Activated CD4-positive, CD25-positive, alpha-beta regulatory T cell treated with anti-CD3 and anti-CD28 coated beads, Interleukin-2, amount 50 U/mL, for 24 hours (primary cell): ENCODE data around the gene ALOX12B.
A peak's percentile ranks its signal among the peaks of the same experiment; 100 is the strongest.
"Not testable (repeated sequence)": the region's sequence is repeated elsewhere in the genome, so short reads cannot be mapped to it uniquely, and the experiment has no call there.

Experiments
- ATAC-seq, 2 donors: fragments of 150-1000 bp; cut with Tn5 transposase; one replicate each; pipeline ENCODE4 v1.10.0; 2021; ENCODE audit warnings: mild to moderate bottlenecking in 1 of 2, moderate library complexity in 1 of 2

Gene ALOX12B

DNA sequence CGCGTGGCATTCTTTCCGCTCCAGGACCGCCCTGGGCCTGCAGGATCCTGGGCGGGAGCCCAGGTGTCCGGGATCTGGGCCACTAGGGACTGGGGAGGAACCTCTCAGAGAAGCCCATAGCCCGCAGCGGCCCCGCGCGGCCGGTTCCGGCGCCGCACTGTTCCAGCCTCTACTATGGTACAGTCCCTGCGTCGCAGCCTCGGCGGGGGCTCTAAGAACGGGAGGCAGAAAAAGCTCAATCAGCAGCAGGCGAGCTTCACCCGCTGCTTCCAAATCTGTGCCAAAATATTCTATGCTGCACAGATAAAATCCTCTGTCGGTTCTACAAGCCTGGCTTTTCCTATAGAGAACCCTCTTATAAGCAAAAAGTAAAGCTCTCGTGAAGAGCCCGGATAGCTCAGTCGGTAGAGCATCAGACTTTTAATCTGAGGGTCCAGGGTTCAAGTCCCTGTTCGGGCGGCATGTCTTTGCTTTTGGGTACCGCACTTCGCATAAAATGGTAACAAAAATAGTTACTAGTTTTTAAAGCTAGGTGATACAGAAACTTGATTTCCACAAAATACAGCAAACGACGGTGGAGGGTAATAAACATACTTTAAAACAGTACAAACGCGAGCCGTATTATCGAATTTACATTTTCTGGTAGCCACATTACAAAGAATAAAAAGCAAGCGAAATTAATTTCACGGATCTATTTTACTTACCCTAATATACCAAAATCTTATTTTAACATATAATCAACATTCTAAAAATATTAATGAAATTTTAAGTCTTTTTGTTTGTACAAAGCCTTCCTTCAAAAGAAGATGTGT, 31.5 kb upstream of the ALOX12B start:
- ATAC-seq = peak; percentile 66

DNA sequence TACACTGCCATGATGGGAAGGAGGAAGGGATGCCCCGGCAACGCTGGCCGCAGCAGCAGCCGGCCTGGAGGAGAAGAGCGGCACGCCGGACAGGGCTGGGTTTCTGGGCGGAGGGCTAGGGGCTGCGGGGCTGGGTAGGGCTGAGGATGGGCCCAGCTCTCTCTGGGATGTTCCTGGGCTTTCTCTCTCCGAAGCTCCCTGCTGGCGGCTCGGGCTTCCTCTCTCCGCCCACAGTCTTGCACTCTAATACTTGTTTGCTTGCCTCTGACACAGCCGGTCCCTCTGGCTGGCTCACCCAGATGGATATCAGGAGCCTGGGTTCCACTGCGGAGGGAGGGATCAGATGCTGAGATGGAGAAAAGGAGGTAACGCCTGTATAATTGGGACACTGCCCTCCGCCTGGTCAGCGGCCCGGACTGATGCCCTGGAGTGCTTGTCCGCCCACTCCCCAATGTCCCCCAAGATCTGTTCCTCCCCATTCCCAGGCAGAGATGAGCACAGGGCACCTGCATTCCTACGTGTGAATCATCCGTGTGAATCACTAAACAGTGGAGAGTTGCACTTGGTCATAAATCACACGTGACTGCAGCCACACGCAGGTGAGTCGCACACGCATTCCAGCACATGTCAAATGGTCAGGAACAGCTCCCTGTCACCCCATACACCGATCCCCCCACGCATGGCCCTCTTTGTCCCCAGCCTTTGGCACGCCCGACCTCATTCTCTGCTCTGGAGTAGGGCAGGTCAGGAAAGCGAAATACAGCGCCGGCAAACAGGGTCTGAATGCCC, 30.7 kb upstream of the ALOX12B start, which contains the start of gene ALOXE3:
ALOXE3 (minus strand) TSS at position 535 of the 789 bp plus-strand sequence; CDS start at position 11, 524 bp downstream.
- peak; percentile 2 to 5 for ATAC-seq

- no peak for ATAC-seq
Measured at GRCh38 chr17:8117367-8117979, 30.0 kb upstream of the ALOX12B start.

DNA sequence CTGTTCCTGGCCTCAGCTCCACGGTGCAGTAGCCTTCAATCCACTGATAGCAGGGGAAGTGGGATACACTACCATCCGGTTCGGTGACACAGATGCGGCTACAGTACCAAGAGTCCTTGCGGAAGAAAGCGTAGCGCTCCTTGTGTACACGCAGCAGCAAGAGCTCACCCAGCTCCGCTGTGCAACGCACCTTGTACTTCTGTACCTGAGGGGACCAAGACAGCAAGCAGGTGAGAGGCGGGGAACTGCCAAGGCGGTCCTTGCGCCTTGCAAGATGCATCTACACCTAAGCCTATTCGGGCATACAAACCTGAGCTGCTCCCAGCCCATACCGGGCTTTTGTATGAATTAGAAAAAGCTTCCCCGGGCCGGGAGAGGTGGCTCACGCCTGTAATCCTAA, 29.3 kb upstream of the ALOX12B start:
- ATAC-seq = no peak

DNA sequence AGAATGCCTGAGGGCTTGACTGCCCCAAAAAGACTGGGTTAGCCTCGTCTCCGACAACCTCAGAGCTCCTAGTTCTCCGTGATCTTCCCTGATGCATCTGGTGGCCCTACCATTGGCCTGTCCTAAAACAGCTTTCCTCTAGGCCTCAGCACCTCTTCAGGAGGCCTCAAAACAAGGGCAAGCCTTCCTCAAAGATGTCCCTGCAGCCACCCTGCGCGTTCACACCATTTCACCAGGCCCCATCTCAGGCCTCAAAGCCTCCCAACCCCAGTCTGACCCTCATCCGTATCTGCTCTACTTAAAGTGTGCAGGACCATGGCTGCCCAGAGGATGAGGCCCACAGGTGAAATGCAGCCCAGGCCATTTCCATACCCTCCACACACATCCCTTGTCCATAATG, 23.4 kb upstream of the ALOX12B start:
- ATAC-seq = no peak

GRCh38 chr17:8110456-8110804, 22.9 kb upstream of the ALOX12B start:
- no peak for ATAC-seq

DNA sequence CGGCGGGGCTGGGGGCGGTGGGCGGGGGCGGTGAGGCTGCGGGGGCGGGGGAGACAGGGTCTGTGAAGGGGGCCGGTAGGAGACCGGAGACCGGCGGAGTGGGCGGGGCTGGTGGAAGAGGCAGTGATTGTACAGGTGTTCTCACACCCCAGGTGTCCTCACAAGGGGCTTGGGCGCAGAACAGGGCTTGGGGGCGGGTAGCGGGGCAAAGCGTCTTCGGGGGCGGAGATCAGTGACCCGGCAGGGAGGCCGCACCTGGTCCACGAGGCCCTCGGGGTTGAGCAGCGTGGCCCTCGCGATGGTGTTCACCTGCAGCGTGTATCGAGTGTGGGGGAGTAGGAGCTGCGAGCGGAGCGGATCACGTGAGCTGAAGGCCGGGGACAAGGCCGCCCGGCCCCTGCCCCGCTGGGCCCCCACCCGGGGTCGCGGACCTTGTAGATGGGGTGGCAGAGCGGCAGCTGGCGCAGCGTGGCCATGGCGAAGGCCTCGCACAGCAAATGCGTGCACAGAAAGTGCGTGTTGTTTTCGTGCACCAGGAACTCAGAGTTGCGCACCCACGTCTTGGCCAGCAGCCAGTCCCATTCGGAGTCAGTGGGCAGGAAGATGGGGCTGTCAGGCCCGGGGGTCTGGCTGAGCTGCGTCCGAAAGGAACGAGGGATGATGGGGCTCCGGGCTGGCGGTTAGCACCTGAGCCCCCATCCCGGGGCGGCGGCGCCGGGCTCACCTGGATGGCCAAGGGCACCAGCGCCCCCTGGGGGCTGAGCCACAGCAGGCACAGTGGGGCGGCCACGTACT, 22.3 kb upstream of the ALOX12B start:
- ATAC-seq = peak; percentile 96 to 97

- ATAC-seq = no peak
Measured at GRCh38 chr17:8108972-8109660, 21.6 kb upstream of the ALOX12B start.

GRCh38 chr17:8106980-8107379, 19.5 kb upstream of the ALOX12B start:
- ATAC-seq = not testable (repeated sequence)

GRCh38 chr17:8105957-8106398, 18.5 kb upstream of the ALOX12B start:
- ATAC-seq = no peak

GRCh38 chr17:8104911-8105310, 17.4 kb upstream of the ALOX12B start:
- ATAC-seq = no peak

- no peak for ATAC-seq
Measured at GRCh38 chr17:8103549-8103948, 16.0 kb upstream of the ALOX12B start.

GRCh38 chr17:8101721-8102120, 14.2 kb upstream of the ALOX12B start:
- ATAC-seq = no peak

DNA sequence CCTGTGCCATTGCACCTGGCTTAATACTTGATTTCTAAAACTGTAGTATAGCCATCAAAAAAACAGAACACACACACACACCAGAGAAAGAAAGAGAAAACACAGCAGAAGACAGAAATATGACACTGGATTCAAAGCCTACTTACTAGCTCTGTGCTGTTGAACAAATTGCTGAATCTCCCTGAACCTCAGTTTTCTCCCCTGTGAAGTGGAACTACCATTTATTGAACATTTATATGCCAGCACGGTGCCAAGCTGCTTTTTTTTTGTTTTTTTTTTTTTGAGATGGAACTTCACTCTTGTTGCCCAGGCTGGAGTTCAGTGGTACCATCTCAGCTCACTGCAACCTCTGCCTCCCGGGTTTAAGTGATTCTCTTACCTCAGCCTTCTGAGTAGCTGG, 13.2 kb upstream of the ALOX12B start:
- no peak for ATAC-seq

- ATAC-seq = no peak
Measured at GRCh38 chr17:8100111-8100510, 12.6 kb upstream of the ALOX12B start.

GRCh38 chr17:8096541-8096940, 9.0 kb upstream of the ALOX12B start:
- ATAC-seq = no peak

DNA sequence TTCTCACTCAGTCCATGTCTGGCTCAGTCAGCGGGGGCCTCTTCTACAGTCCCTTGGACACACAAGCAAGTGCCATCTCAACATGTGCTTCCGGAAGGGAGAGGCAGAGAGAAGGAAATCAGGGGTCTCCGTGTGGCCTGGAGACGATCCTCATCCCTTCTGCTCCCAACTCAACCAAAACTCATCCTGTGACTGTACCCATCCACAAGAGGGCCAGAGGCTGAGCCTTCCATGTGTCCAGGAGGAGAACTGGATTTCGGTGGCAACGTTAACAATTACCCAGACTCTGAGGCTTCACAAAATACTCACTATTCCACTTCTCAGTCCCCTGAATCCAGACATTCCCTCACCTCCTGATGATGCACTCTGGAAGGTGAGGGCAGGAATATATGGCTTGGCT, 7.8 kb upstream of the ALOX12B start:
- ATAC-seq = no peak

DNA sequence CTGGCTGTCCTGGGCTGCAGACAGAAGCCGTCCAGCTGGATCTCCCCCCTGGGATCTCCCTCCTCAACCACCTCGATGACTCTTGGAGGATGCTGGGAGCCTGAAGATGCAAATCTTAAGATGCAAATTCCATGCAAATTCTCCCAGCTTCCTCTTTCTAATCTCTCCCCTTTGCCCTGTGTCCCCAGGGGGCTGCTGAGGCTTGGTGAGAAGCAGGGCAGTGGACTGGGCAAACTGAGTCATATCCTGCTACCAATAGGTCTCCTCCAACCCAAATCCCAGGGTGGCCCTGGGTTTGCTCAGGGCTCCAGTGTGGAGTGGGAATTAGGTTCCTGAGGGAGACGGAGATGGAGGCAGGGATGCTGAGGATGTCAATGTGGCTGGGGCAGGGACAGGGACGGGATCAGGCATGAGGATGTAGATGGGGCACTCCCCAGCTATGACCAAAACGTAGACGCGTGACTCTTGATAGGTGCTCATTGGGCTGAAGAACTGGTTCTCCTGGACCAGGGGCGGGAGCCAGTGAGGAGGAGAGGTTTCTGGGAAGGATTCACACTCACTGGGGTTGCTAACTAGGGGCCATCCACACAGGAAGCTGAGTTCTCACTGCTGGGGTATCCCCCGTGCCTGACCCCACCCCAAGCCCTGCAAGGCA, 3.6 kb upstream of the ALOX12B start:
- no peak for ATAC-seq

DNA sequence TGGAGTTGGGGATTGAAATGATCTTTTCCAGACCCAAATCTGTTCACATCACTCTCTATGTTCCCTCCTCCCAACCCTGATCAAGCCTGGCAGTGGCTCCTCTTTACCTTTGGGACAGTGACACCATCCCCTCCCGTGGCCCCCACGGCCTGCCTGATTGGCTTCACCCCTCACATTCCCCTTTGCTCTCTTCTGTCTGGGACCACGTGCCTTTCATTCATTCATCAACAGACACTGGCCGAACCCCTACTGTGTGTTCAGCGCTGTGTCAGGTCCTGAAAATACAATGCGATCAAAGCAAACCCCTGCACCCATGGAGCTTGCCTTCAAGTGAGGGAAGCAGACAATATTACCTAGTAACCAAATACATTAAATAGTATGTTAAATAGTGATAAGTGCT, 2.2 kb upstream of the ALOX12B start:
- no peak for ATAC-seq

DNA sequence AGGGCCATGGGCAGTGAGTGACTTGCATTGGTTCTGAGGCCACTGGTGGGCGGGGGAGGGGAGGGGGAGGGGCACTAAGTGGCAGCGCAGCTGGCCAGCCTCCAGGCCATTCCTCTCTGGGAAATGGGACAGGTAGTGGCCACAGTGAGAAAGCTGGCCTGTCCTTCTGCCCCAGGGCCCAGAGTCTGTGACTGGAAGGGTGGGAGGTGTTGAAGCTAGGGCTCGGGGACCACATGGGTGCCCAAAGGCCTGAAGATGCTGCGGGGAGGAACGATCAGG, 375 bp upstream of the ALOX12B start:
- ATAC-seq = no peak

DNA sequence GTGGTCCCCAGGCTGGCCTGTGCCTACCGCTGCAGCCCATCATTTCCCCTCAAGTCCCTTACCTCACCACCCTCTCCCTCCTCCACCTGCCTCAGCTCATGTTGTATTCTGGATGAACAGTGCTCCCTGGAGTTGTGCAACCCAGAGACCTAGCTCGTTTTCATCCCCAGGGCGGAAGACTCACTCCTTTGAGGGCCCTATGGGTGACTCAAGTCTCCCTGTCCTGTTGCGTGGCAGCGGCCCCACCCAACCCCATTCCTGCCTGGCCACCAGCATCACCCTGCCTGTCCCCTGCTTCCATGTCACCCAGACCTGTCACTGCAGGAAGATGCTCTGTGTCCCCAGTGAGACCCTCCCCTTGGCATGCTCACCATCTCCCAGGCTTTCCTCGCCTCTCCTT, 3.3 kb downstream of the ALOX12B start:
- no peak for ATAC-seq

- no peak for ATAC-seq
Measured at GRCh38 chr17:8082292-8082691, 5.2 kb downstream of the ALOX12B start.
